ENCODE data around the gene GABRA5.
A peak's percentile ranks its signal among the peaks of the same experiment; 100 is the strongest.

The GABRA5 gene

DNA sequence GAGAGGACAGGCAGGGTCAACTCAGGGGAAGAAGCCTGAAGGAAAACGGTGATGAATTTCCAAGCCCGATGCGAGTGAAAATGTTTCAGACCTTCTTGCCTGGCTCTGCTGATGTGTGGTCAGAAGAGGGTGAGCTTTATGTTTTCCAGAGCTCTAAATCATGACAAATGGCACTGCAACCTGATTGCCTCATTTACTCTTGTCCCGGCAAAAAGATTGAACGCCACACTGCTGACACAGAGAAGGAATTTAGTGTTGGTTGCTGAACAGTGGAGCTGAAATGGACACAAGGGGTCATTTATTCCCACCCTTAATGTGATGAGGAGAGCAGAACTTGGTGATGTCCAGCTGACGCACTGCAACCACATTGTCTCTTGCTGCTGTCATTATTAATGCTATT, 68.0 kb downstream of the GABRA5 start:
- Histone ChIP-seq H3K27me3 (replicated peaks; ENCODE audit: control insufficient read depth, insufficient read depth, low read length) (no peaks in the 10 kb centered on the region), H3K36me3 (ENCODE audit: control insufficient read depth, insufficient read depth, low read length, severe bottlenecking) (no peaks in the 10 kb centered on the region), H3K4me3 (ENCODE audit: low read length) (no peak overlapping the region), H3K9me3 (ENCODE audit: control insufficient read depth, low read length) (no peaks in the 10 kb centered on the region), H3K4me1 (ENCODE audit: control insufficient read depth, insufficient read depth, low read length) (no peaks in the 10 kb centered on the region), H3K9ac (ENCODE audit: low read length) (no peak overlapping the region)
- DNase-seq (ENCODE audit: low read depth) = no peak

GRCh38 chr15:26935322-26935721, 68.5 kb downstream of the GABRA5 start:
- Histone ChIP-seq H3K36me3 (ENCODE audit: control insufficient read depth, insufficient read depth, low read length, severe bottlenecking) (no peaks in the 10 kb centered on the region), H3K4me3 (ENCODE audit: low read length) (no peak overlapping the region), H3K9ac (ENCODE audit: low read length) (no peak overlapping the region), H3K9me3 (ENCODE audit: control insufficient read depth, low read length) (no peaks in the 10 kb centered on the region), H3K4me1 (ENCODE audit: control insufficient read depth, insufficient read depth, low read length) (no peaks in the 10 kb centered on the region), H3K27me3 (replicated peaks; ENCODE audit: control insufficient read depth, insufficient read depth, low read length) (no peaks in the 10 kb centered on the region)
- no peak for DNase-seq (ENCODE audit: low read depth)

DNA sequence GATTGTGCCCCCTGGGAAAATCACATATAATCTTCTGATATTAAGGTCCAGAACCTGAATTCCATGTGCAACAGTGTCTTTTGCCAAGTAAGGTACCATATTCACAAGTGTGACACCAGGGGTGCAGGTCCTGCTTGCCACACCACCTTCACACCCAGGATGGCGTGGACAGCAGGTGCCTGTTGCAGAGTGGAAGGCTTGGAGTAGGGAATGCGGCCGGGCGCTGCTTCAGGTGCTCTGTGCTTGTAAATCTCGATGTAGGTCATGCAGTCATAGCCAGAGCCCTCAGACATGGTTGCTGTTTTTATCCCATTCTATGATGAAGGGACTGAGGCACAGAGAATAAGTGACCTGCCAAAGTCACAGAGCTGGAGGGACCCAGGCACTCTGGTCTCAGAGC, 69.6 kb downstream of the GABRA5 start:
- H3K9ac ChIP-seq (ENCODE audit: low read length) = no peak overlapping the region
- DNase-seq (ENCODE audit: low read depth) = no peak
- H3K9me3 ChIP-seq (ENCODE audit: control insufficient read depth, low read length) = no peaks in the 10 kb centered on the region
- H3K36me3 ChIP-seq (ENCODE audit: control insufficient read depth, insufficient read depth, low read length, severe bottlenecking) = no peaks in the 10 kb centered on the region
- no peaks in the 10 kb centered on the region for H3K27me3 ChIP-seq (replicated peaks; ENCODE audit: control insufficient read depth, insufficient read depth, low read length)
- H3K4me3 ChIP-seq (ENCODE audit: low read length) = no peak overlapping the region
- no peaks in the 10 kb centered on the region for H3K4me1 ChIP-seq (ENCODE audit: control insufficient read depth, insufficient read depth, low read length)

- no peaks in the 10 kb centered on the region for H3K9me3 ChIP-seq (ENCODE audit: control insufficient read depth, low read length)
- no peak for DNase-seq (ENCODE audit: low read depth)
- H3K9ac ChIP-seq (ENCODE audit: low read length) = no peak overlapping the region
- H3K36me3 ChIP-seq (ENCODE audit: control insufficient read depth, insufficient read depth, low read length, severe bottlenecking) = no peaks in the 10 kb centered on the region
- no peaks in the 10 kb centered on the region for H3K4me1 ChIP-seq (ENCODE audit: control insufficient read depth, insufficient read depth, low read length)
- H3K4me3 ChIP-seq (ENCODE audit: low read length) = no peak overlapping the region
- no peaks in the 10 kb centered on the region for H3K27me3 ChIP-seq (replicated peaks; ENCODE audit: control insufficient read depth, insufficient read depth, low read length)
Observed at GRCh38 chr15:26937134-26937533, 70.3 kb downstream of the GABRA5 start.

DNA sequence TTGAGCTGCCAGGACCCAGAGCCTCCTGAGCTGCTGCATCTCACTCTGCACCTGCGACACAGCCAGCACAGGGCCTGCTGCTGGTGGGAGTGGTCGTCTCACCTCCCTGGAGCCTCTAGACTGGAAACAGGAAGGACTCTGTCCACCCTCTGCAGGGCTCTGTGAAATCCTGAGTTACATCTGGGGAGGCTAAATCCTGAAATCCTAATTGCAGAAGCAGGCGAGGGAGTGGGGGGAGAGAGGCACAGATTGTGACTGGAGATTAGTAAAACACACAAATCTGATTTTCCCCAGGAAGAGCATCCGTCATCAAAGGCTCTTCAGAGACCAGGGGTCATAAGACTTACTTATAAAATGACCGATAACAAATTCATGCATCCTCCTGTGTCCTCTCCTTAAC, 72.5 kb downstream of the GABRA5 start:
- DNase-seq (ENCODE audit: low read depth) = no peak
- Histone ChIP-seq H3K36me3 (ENCODE audit: control insufficient read depth, insufficient read depth, low read length, severe bottlenecking) (no peaks in the 10 kb centered on the region), H3K27me3 (replicated peaks; ENCODE audit: control insufficient read depth, insufficient read depth, low read length) (no peaks in the 10 kb centered on the region), H3K9ac (ENCODE audit: low read length) (no peak overlapping the region), H3K4me1 (ENCODE audit: control insufficient read depth, insufficient read depth, low read length) (no peaks in the 10 kb centered on the region), H3K9me3 (ENCODE audit: control insufficient read depth, low read length) (no peaks in the 10 kb centered on the region), H3K4me3 (ENCODE audit: low read length) (no peak overlapping the region)

DNA sequence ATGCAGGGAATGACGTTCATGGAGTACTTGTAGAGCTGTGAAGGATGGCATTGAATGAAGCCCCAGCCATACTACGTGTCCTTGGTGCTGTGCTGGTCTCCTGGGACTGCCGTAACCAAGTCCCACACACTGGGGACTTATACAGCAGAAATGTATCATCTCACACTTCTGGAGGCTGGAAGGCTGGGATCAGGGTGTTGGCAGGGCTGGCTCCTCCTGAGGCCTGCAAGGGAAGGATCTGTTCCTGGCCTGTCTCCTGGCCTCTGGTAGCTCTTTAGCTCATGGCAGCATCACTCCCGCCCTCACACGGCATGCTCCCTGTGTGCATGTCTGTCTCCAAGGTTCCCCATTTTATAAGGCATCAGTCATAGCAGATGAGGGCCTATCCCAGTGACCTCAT, 74.6 kb downstream of the GABRA5 start:
- no peaks in the 10 kb centered on the region for H3K36me3 ChIP-seq (ENCODE audit: control insufficient read depth, insufficient read depth, low read length, severe bottlenecking)
- H3K4me1 ChIP-seq (ENCODE audit: control insufficient read depth, insufficient read depth, low read length) = no peaks in the 10 kb centered on the region
- H3K4me3 ChIP-seq (ENCODE audit: low read length) = no peak overlapping the region
- no peaks in the 10 kb centered on the region for H3K9me3 ChIP-seq (ENCODE audit: control insufficient read depth, low read length)
- no peak for DNase-seq (ENCODE audit: low read depth)
- no peaks in the 10 kb centered on the region for H3K27me3 ChIP-seq (replicated peaks; ENCODE audit: control insufficient read depth, insufficient read depth, low read length)
- no peak overlapping the region for H3K9ac ChIP-seq (ENCODE audit: low read length)

GRCh38 chr15:26943866-26944265, 77.0 kb downstream of the GABRA5 start:
- H3K9ac ChIP-seq (ENCODE audit: low read length) = no peak overlapping the region
- no peaks in the 10 kb centered on the region for H3K9me3 ChIP-seq (ENCODE audit: control insufficient read depth, low read length)
- no peaks in the 10 kb centered on the region for H3K4me1 ChIP-seq (ENCODE audit: control insufficient read depth, insufficient read depth, low read length)
- no peak overlapping the region for H3K4me3 ChIP-seq (ENCODE audit: low read length)
- no peaks in the 10 kb centered on the region for H3K36me3 ChIP-seq (ENCODE audit: control insufficient read depth, insufficient read depth, low read length, severe bottlenecking)
- no peaks in the 10 kb centered on the region for H3K27me3 ChIP-seq (replicated peaks; ENCODE audit: control insufficient read depth, insufficient read depth, low read length)
- no peak for DNase-seq (ENCODE audit: low read depth)

- no peak for DNase-seq (ENCODE audit: low read depth)
- Histone ChIP-seq H3K4me1 (ENCODE audit: control insufficient read depth, insufficient read depth, low read length) (no peaks in the 10 kb centered on the region), H3K9me3 (ENCODE audit: control insufficient read depth, low read length) (no peaks in the 10 kb centered on the region), H3K4me3 (ENCODE audit: low read length) (no peak overlapping the region), H3K27me3 (replicated peaks; ENCODE audit: control insufficient read depth, insufficient read depth, low read length) (no peaks in the 10 kb centered on the region), H3K36me3 (ENCODE audit: control insufficient read depth, insufficient read depth, low read length, severe bottlenecking) (no peaks in the 10 kb centered on the region), H3K9ac (ENCODE audit: low read length) (no peak overlapping the region)
Observed at GRCh38 chr15:26945046-26945445, 78.2 kb downstream of the GABRA5 start.

GRCh38 chr15:26950001-26950400, 83.1 kb downstream of the GABRA5 start:
- DNase-seq (ENCODE audit: low read depth) = no peak
- H3K27me3 ChIP-seq (replicated peaks; ENCODE audit: control insufficient read depth, insufficient read depth, low read length) = no peaks in the 10 kb centered on the region
- H3K9me3 ChIP-seq (ENCODE audit: control insufficient read depth, low read length) = peaks cover 11% of the 10 kb centered on the region
- no peaks in the 10 kb centered on the region for H3K4me1 ChIP-seq (ENCODE audit: control insufficient read depth, insufficient read depth, low read length)
- H3K9ac ChIP-seq (ENCODE audit: low read length) = no peak overlapping the region
- no peaks in the 10 kb centered on the region for H3K36me3 ChIP-seq (ENCODE audit: control insufficient read depth, insufficient read depth, low read length, severe bottlenecking)
- H3K4me3 ChIP-seq (ENCODE audit: low read length) = no peak overlapping the region

DNA sequence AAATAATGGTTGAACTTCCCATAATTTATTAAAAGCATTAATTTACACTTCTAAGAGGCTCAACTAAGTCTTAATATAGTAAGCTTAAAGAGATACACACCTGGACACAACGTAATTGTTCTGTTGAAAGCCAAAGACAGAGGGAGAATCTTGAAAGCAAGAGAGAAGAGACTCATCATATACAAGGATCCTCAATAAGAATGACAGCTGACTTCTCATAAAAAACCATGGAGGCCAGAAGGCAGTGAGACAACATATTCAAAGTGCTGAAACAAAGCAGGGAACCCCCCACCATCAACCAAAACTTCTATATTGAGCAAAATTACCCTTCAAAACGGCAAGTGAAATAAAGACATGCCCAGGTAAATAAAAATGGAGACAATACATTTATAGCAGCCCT, 87.5 kb downstream of the GABRA5 start:
- DNase-seq (ENCODE audit: low read depth) = no peak
- Histone ChIP-seq H3K27me3 (replicated peaks; ENCODE audit: control insufficient read depth, insufficient read depth, low read length) (no peaks in the 10 kb centered on the region), H3K4me3 (ENCODE audit: low read length) (no peak overlapping the region), H3K4me1 (ENCODE audit: control insufficient read depth, insufficient read depth, low read length) (no peaks in the 10 kb centered on the region), H3K9ac (ENCODE audit: low read length) (no peak overlapping the region), H3K9me3 (ENCODE audit: control insufficient read depth, low read length) (peaks cover 11% of the 10 kb centered on the region), H3K36me3 (ENCODE audit: control insufficient read depth, insufficient read depth, low read length, severe bottlenecking) (no peaks in the 10 kb centered on the region)

DNA sequence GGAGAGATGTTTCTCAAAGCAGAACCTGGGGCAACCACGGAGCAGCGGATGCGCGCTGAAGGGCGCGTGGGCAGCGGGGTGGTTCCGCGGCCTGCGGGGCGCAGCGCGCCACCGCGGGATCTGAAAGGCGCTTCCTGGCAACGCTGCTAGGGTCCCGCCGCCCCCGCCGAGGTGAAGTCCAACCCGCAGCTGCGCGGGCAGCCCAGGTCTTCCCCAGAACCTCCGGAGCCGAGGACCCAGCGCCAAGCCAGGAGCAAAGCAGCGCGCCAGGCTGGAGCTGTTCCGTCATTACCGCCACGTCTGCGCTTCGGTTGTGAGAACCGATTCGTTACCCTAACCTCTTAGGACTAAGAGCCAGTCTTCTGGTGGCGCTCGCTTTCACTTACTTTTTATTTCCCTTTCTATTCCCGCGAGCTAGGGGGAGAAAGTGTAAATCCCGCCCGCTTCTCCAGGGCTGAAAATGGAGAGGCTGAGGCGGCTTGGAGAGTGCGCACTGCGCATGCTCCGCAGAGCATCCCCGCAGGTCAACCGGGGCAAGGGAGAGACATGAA, 100.9 kb downstream of the GABRA5 start:
- Histone ChIP-seq H3K36me3 (ENCODE audit: control insufficient read depth, insufficient read depth, low read length, severe bottlenecking) (no peaks in the 10 kb centered on the region), H3K4me3 (ENCODE audit: low read length) (peak overlapping the region; percentile 59), H3K27me3 (replicated peaks; ENCODE audit: control insufficient read depth, insufficient read depth, low read length) (peaks cover 27% of the 10 kb centered on the region), H3K9ac (ENCODE audit: low read length) (no peak overlapping the region), H3K4me1 (ENCODE audit: control insufficient read depth, insufficient read depth, low read length) (no peaks in the 10 kb centered on the region), H3K9me3 (ENCODE audit: control insufficient read depth, low read length) (no peaks in the 10 kb centered on the region)
- no peak for DNase-seq (ENCODE audit: low read depth)

- H3K36me3 ChIP-seq (ENCODE audit: control insufficient read depth, insufficient read depth, low read length, severe bottlenecking) = no peaks in the 10 kb centered on the region
- no peaks in the 10 kb centered on the region for H3K9me3 ChIP-seq (ENCODE audit: control insufficient read depth, low read length)
- no peaks in the 10 kb centered on the region for H3K4me1 ChIP-seq (ENCODE audit: control insufficient read depth, insufficient read depth, low read length)
- H3K9ac ChIP-seq (ENCODE audit: low read length) = no peak overlapping the region
- no peak for DNase-seq (ENCODE audit: low read depth)
- no peak overlapping the region for H3K4me3 ChIP-seq (ENCODE audit: low read length)
- peaks cover 30% of the 10 kb centered on the region for H3K27me3 ChIP-seq (replicated peaks; ENCODE audit: control insufficient read depth, insufficient read depth, low read length)
Observed at GRCh38 chr15:26968806-26969205, 101.9 kb downstream of the GABRA5 start.

Data from adipocyte (in vitro differentiated cells).